ENCODE results near the gene PLD1.

The PLD1 gene

GRCh38 chr3:171678971-171679492 is 131.3 kb downstream of the PLD1 start:
- H3K4me3 ChIP-seq (ENCODE audit: severe bottlenecking), result no peak overlapping the region
- H3K36me3 ChIP-seq (ENCODE audit: low read depth), result no peaks in the 10 kb centered on the region
- H3K9me3 ChIP-seq (ENCODE audit: severe bottlenecking), result no peaks in the 10 kb centered on the region
- H3K27me3 ChIP-seq (ENCODE audit: insufficient read depth, poor library complexity, severe bottlenecking), result no peaks in the 10 kb centered on the region
- H3K27ac ChIP-seq (ENCODE audit: poor library complexity, severe bottlenecking), result no peak overlapping the region
- DNase-seq (ENCODE audit: low spot score) (no peak), ATAC-seq (ENCODE audit: low read depth) (no peak)
- no peak for TF ChIP-seq CTCF (IDR thresholded peaks at IDR 0.05; ENCODE audit: poor library complexity, severe bottlenecking)
- H3K4me1 ChIP-seq (ENCODE audit: insufficient read depth, poor library complexity, severe bottlenecking), result no peaks in the 10 kb centered on the region

DNA sequence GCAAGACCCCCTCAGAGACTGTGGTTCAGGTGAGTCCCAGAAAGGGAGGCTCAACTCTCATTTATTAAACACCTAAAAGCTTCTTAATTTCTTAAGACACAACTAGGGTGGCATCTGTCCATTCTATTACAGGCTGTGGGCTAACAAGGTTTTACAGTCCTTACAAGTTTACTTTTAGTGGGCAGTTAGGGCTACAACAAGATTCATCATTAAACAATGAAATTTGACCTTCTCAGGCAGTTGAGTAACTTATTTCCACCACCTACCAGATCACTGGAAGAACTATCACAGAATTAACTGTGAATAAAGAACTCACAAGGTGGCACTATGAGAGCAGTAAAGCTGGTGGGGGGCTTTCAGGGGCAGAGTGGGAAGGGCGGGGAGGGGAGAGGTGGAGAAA is 132.6 kb downstream of the PLD1 start:
- H3K36me3 ChIP-seq (ENCODE audit: low read depth), result no peaks in the 10 kb centered on the region
- no peak for TF ChIP-seq CTCF (IDR thresholded peaks at IDR 0.05; ENCODE audit: poor library complexity, severe bottlenecking)
- H3K4me1 ChIP-seq (ENCODE audit: insufficient read depth, poor library complexity, severe bottlenecking), result no peaks in the 10 kb centered on the region
- H3K27me3 ChIP-seq (ENCODE audit: insufficient read depth, poor library complexity, severe bottlenecking), result no peaks in the 10 kb centered on the region
- no peak for DNase-seq (ENCODE audit: low spot score)
- H3K9me3 ChIP-seq (ENCODE audit: severe bottlenecking), result no peaks in the 10 kb centered on the region
- no peak for ATAC-seq (ENCODE audit: low read depth)
- no peak overlapping the region for H3K27ac ChIP-seq (ENCODE audit: poor library complexity, severe bottlenecking)
- H3K4me3 ChIP-seq (ENCODE audit: severe bottlenecking), result no peak overlapping the region

- H3K27ac ChIP-seq (ENCODE audit: poor library complexity, severe bottlenecking), result no peak overlapping the region
- DNase-seq (ENCODE audit: low spot score) (no peak), ATAC-seq (ENCODE audit: low read depth) (no peak)
- H3K36me3 ChIP-seq (ENCODE audit: low read depth), result no peaks in the 10 kb centered on the region
- H3K27me3 ChIP-seq (ENCODE audit: insufficient read depth, poor library complexity, severe bottlenecking), result no peaks in the 10 kb centered on the region
- H3K4me1 ChIP-seq (ENCODE audit: insufficient read depth, poor library complexity, severe bottlenecking), result no peaks in the 10 kb centered on the region
- H3K9me3 ChIP-seq (ENCODE audit: severe bottlenecking), result no peaks in the 10 kb centered on the region
- no peak for TF ChIP-seq CTCF (IDR thresholded peaks at IDR 0.05; ENCODE audit: poor library complexity, severe bottlenecking)
- no peak overlapping the region for H3K4me3 ChIP-seq (ENCODE audit: severe bottlenecking)
Observed at GRCh38 chr3:171676601-171677175, 133.6 kb downstream of the PLD1 start.

- TF ChIP-seq CTCF (IDR thresholded peaks at IDR 0.05; ENCODE audit: poor library complexity, severe bottlenecking), result no peak
- ATAC-seq (ENCODE audit: low read depth), result no peak
- H3K27ac ChIP-seq (ENCODE audit: poor library complexity, severe bottlenecking), result no peak overlapping the region
- H3K4me1 ChIP-seq (ENCODE audit: insufficient read depth, poor library complexity, severe bottlenecking), result no peaks in the 10 kb centered on the region
- no peak for DNase-seq (ENCODE audit: low spot score)
- no peaks in the 10 kb centered on the region for H3K9me3 ChIP-seq (ENCODE audit: severe bottlenecking)
- no peak overlapping the region for H3K4me3 ChIP-seq (ENCODE audit: severe bottlenecking)
- no peaks in the 10 kb centered on the region for H3K27me3 ChIP-seq (ENCODE audit: insufficient read depth, poor library complexity, severe bottlenecking)
- H3K36me3 ChIP-seq (ENCODE audit: low read depth), result no peaks in the 10 kb centered on the region
Observed at GRCh38 chr3:171673951-171674350, 136.3 kb downstream of the PLD1 start.

GRCh38 chr3:171672538-171672937 is 137.7 kb downstream of the PLD1 start:
- Histone ChIP-seq H3K27me3 (ENCODE audit: insufficient read depth, poor library complexity, severe bottlenecking) (no peaks in the 10 kb centered on the region), H3K27ac (ENCODE audit: poor library complexity, severe bottlenecking) (no peak overlapping the region), H3K4me3 (ENCODE audit: severe bottlenecking) (no peak overlapping the region), H3K36me3 (ENCODE audit: low read depth) (no peaks in the 10 kb centered on the region), H3K9me3 (ENCODE audit: severe bottlenecking) (no peaks in the 10 kb centered on the region), H3K4me1 (ENCODE audit: insufficient read depth, poor library complexity, severe bottlenecking) (no peaks in the 10 kb centered on the region)
- DNase-seq (ENCODE audit: low spot score), result no peak
- ATAC-seq (ENCODE audit: low read depth), result no peak
- TF ChIP-seq CTCF (IDR thresholded peaks at IDR 0.05; ENCODE audit: poor library complexity, severe bottlenecking), result no peak
